Activated CD8-positive, alpha-beta memory T cell treated with anti-CD3 and anti-CD28 coated beads for 36 hours (primary cell): ENCODE data around the gene RSPH3. TPM values are rescaled to one million over a fixed set of nuclear protein-coding genes. Genes with fewer than 3 reads are reported as not detected.

Experiments
- CTCF ChIA-PET: fragments of 350-600 bp; sonication (Branson Sonifier 250); formaldehyde crosslinking; loops from one replicate; lab custom pipeline; 2021; ENCODE audit warnings: antibody characterized with exemption; lab: Charles Lee
- POLR2A ChIA-PET: fragments of 350-600 bp; sonication (Branson Sonifier 250); formaldehyde crosslinking; loops from one replicate; lab custom pipeline; 2021; ENCODE audit warnings: antibody characterized with exemption; lab: Charles Lee
- total RNA-seq, 2 experiments: library from RNA; stranded (reverse); gene quantifications; one replicate each; pipeline ENCODE4 v1.2.3, GENCODE V29; 2021

Gene RSPH3
- total RNA-seq, 2 experiments from 2014 or later = 4.2 to 4.5 TPM

DNA sequence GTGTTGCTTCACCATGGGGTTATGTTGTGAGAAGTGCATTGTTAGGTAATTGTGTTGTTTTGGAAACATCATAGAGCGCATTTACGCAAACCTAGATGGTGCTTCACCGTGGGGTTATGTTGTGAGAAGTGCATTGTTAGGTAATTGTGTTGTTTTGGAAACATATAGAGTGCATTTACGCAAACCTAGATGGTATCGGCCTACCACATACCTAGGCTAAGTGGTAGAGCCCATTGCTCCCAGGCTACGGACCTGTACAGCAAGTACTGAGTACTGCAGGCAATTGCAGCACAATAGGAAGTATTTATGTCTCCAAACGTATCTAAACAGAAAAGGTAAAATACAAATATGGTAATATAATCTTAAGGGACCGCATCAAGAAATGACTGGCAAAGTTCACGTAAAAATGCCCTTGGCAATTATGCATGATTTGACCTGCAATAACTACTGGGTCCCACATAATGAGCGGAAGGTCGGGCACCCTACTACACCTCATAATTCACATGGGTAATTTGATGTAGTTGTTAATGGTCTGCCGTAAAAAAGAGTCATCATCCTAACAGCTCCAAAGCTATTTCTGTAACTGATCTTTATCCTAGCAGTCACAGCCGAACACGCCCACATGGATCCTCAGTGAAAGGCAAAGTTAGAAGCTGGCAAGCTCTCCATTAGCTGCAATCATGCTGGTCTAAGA is 76.0 kb downstream of the RSPH3 start:
- POLR2A ChIA-PET = no interaction called here

More for the DNA sequence above, 76.0 kb downstream of the RSPH3 start:
- CTCF ChIA-PET = no interaction called here

Other genes starting within 250 kb of the RSPH3 start
- gene EZR, start 180.8 kb downstream of the RSPH3 start, total RNA-seq = 100 to 1,000 TPM; 260 to 266 TPM
- gene TAGAP, start 44.8 kb upstream of the RSPH3 start, total RNA-seq = 100 to 1,000 TPM; 119 to 121 TPM
- gene FNDC1, start 169.2 kb upstream of the RSPH3 start, total RNA-seq = not detected